Esophagus squamous epithelium (tissue), 5 donors: ENCODE measurements around the gene OTUB1. TPM values are rescaled to one million over a fixed set of nuclear protein-coding genes. Genes with fewer than 3 reads are reported as not detected.

Experiments used
- DNase-seq: peaks from one replicate; lab custom pipeline; 2025; lab: John Stamatoyannopoulos, UW
- H3K27ac ChIP-seq, 4 donors: fragments of 200-600 bp; sonication (generic); one replicate each; pipeline ENCODE4 v1.5.1; 2016 to 2019; ENCODE audit warnings: mild to moderate bottlenecking in 1 of 4
- H3K27me3 ChIP-seq, 4 donors: fragments of 200-600 bp; sonication (generic); 1 replicate in 3 of 4; 2 replicates in 1 of 4; pipeline versions ENCODE4 v1.5.1 to v1.6.0; 2017 to 2021; ENCODE audit warnings: antibody characterized with exemption in 1 of 4
- H3K36me3 ChIP-seq, 3 donors: fragments of 200-600 bp; sonication (generic); one replicate each; pipeline ENCODE4 v1.5.1; 2016 to 2019
- H3K4me1 ChIP-seq, 3 donors: fragments of 200-600 bp; sonication (generic); one replicate each; pipeline ENCODE4 v1.5.1; 2017 to 2019
- H3K4me3 ChIP-seq, 4 donors: fragments of 200-600 bp; sonication (generic); 1 replicate in 3 of 4; 2 replicates in 1 of 4; pipeline ENCODE4 v1.5.1; 2016 to 2019; ENCODE audit warnings: mild to moderate bottlenecking in 2 of 4, moderate library complexity in 1 of 4
- H3K9me3 ChIP-seq, 3 donors: fragments of 200-600 bp; sonication (generic); one replicate each; pipeline ENCODE4 v1.5.1; 2016 to 2019
- CTCF ChIP-seq, 6 experiments: fragments of 450-650 bp in 4 of 6; fragments of 200-600 bp in 2 of 6; sonication (generic) in 2 of 6; IDR thresholded peaks; one replicate each; pipeline ENCODE4 v1.5.1; 2016 to 2019; ENCODE audit warnings: antibody characterized with exemption in 6 of 6, mild to moderate bottlenecking in 4 of 6, moderate library complexity in 4 of 6
- POLR2A ChIP-seq, 4 donors: fragments of 450-650 bp; IDR thresholded peaks; one replicate each; pipeline ENCODE4 v1.6.1; 2017; ENCODE audit warnings: antibody characterized with exemption in 4 of 4, mild to moderate bottlenecking in 4 of 4, moderate library complexity in 3 of 4
- WGBS, 2 donors: methylation state at CpG; one replicate each; pipeline ENCODE4 v1.1.5; 2018; 5-methylcytosine and 5-hydroxymethylcytosine counted together
- intact Hi-C: fragments of 100-400 bp; cut with DNase I; formaldehyde crosslinking; loops from one replicate; pipeline ENCODE4 v1.15.0; 2022
- total RNA-seq, 4 donors: library from RNA; depleted of rRNA; stranded (reverse); fragments of >200 nt; gene quantifications; one replicate each; pipeline ENCODE4 v1.1.0, GENCODE V29; 2016
- donor health status: DM: yes; HTN: yes; CAD: no.

Gene OTUB1
- total RNA-seq, 4 donors from 2014 or later: 82.0 to 97.3 (median 89.7) TPM

- Histone ChIP-seq H3K9me3 (no peaks in the 10 kb centered on the region), H3K27ac (peak overlapping the region; percentile 7 to 67 (median 43)), H3K36me3 (no peaks in the 10 kb centered on the region), H3K27me3 (no peaks in the 10 kb centered on the region), H3K4me1 (peaks cover 14 to 58% (median 29%) of the 10 kb centered on the region in 3 donors), H3K4me3 (no peak overlapping the region)
- 62 to 65% methylated on average over 6 of the region's 6 CpGs for WGBS, 2 donors
- DNase-seq: no peak
- intact Hi-C loops: loop anchor here (10.0 kb wide), 1 partner anchor 166 kb away; no protein-coding TSS in a partner anchor
- TF ChIP-seq CTCF (IDR thresholded peaks at IDR 0.05) (no peak), POLR2A (IDR thresholded peaks at IDR 0.05) (no peak)
Observed at GRCh38 chr11:63940786-63941185, 45.5 kb upstream of the OTUB1 start.

- Histone ChIP-seq H3K4me1 (peaks cover 16 to 63% (median 29%) of the 10 kb centered on the region in 3 donors), H3K36me3 (peaks cover 0 to 10% (median 0%) of the 10 kb centered on the region in 3 donors), H3K27ac (peak overlapping the region in 1 of 4 donors; percentile 57), H3K4me3 (no peak overlapping the region), H3K27me3 (no peaks in the 10 kb centered on the region), H3K9me3 (no peaks in the 10 kb centered on the region)
- WGBS, 2 donors: 82 to 85% methylated on average over 4 of the region's 4 CpGs
- no peak for DNase-seq
- TF ChIP-seq POLR2A (IDR thresholded peaks at IDR 0.05) (no peak), CTCF (IDR thresholded peaks at IDR 0.05) (no peak)
- intact Hi-C loops: loop anchor here (10.0 kb wide), 1 partner anchor 167 kb away; no protein-coding TSS in a partner anchor
Observed at GRCh38 chr11:63941901-63942300, 44.3 kb upstream of the OTUB1 start.

- DNase-seq: no peak
- H3K4me1 ChIP-seq: peaks cover 16 to 61% (median 27%) of the 10 kb centered on the region in 3 donors
- peaks cover 0 to 19% (median 0%) of the 10 kb centered on the region in 3 donors for H3K36me3 ChIP-seq
- H3K27me3 ChIP-seq: no peaks in the 10 kb centered on the region
- no peak overlapping the region for H3K27ac ChIP-seq
- intact Hi-C loops: loop anchor here (10.0 kb wide), 1 partner anchor 168 kb away; no protein-coding TSS in a partner anchor
- WGBS, 2 donors: 80 to 88% methylated on average over 1 of the region's 3 CpGs
- no peak overlapping the region for H3K4me3 ChIP-seq
- no peaks in the 10 kb centered on the region for H3K9me3 ChIP-seq
- TF ChIP-seq POLR2A (IDR thresholded peaks at IDR 0.05): no peak
- no peak for TF ChIP-seq CTCF (IDR thresholded peaks at IDR 0.05)
Observed at GRCh38 chr11:63942803-63943202, 43.4 kb upstream of the OTUB1 start.

GRCh38 chr11:63944987-63945386 is 41.3 kb upstream of the OTUB1 start:
- intact Hi-C loops: loop anchor here (2.0 to 10.0 kb wide), 2 partner anchors 108 to 170 kb away; no protein-coding TSS in a partner anchor
- peak overlapping the region; percentile 33 to 65 (median 55) for H3K27ac ChIP-seq

More at GRCh38 chr11:63944987-63945386, 41.3 kb upstream of the OTUB1 start:
- no peak for TF ChIP-seq CTCF (IDR thresholded peaks at IDR 0.05)
- no peak for TF ChIP-seq POLR2A (IDR thresholded peaks at IDR 0.05)
- no peak for DNase-seq
- Histone ChIP-seq H3K36me3 (peaks cover 0 to 36% (median 0%) of the 10 kb centered on the region in 3 donors), H3K4me3 (no peak overlapping the region), H3K27me3 (no peaks in the 10 kb centered on the region), H3K4me1 (peaks cover 11 to 42% (median 12%) of the 10 kb centered on the region in 3 donors), H3K9me3 (no peaks in the 10 kb centered on the region)
- 82 to 96% methylated on average over 3 to 5 of the region's 8 CpGs for WGBS, 2 donors
